GM19452 (cell line): ENCODE results near the gene FRMD1.

Source experiments
- ATAC-seq: cut with Tn5 transposase; IDR thresholded peaks from one replicate; pipeline ENCODE4 v1.9.1; 2021; ENCODE audit not compliant: unreplicated experiment

Gene FRMD1

GRCh38 chr6:168113226-168113625, 34.2 kb upstream of the FRMD1 start:
- ATAC-seq = no peak

GRCh38 chr6:168111911-168112310, 32.9 kb upstream of the FRMD1 start:
- no peak for ATAC-seq

GRCh38 chr6:168110437-168110836, 31.4 kb upstream of the FRMD1 start:
- ATAC-seq = no peak

- ATAC-seq = no peak
Measured at GRCh38 chr6:168109171-168109570, 30.2 kb upstream of the FRMD1 start.

- ATAC-seq = no peak
Measured at GRCh38 chr6:168107191-168107983, 28.4 kb upstream of the FRMD1 start.

- ATAC-seq = no peak
Measured at GRCh38 chr6:168106633-168107005, 27.6 kb upstream of the FRMD1 start.

GRCh38 chr6:168105813-168106632, 27.0 kb upstream of the FRMD1 start:
- ATAC-seq = no peak

- no peak for ATAC-seq
Measured at GRCh38 chr6:168104636-168105035, 25.6 kb upstream of the FRMD1 start.

- ATAC-seq = no peak
Measured at GRCh38 chr6:168103050-168103830, 24.2 kb upstream of the FRMD1 start.

- no peak for ATAC-seq
Measured at GRCh38 chr6:168102315-168102985, 23.4 kb upstream of the FRMD1 start.

- no peak for ATAC-seq
Measured at GRCh38 chr6:168101590-168102314, 22.7 kb upstream of the FRMD1 start.

- ATAC-seq = no peak
Measured at GRCh38 chr6:168100803-168101589, 22.0 kb upstream of the FRMD1 start.

- no peak for ATAC-seq
Measured at GRCh38 chr6:168100011-168100802, 21.2 kb upstream of the FRMD1 start.

GRCh38 chr6:168099201-168100010, 20.4 kb upstream of the FRMD1 start:
- ATAC-seq = no peak

GRCh38 chr6:168098431-168098861, 19.4 kb upstream of the FRMD1 start:
- ATAC-seq = no peak

- ATAC-seq = no peak
Measured at GRCh38 chr6:168097621-168098430, 18.8 kb upstream of the FRMD1 start.

GRCh38 chr6:168097221-168097620, 18.2 kb upstream of the FRMD1 start:
- ATAC-seq = no peak
